Ishikawa (cell line): ENCODE data around the gene COG7.

Source experiments
- CEBPB ChIP-seq: IDR thresholded peaks from 2 replicates; pipeline ENCODE4 v1.6.1; 2012
- CREB1 ChIP-seq: IDR thresholded peaks from 2 replicates; pipeline ENCODE4 v1.6.1; 2012; ENCODE audit warnings: low read depth
- EGR1 ChIP-seq: IDR thresholded peaks from 2 replicates; pipeline ENCODE4 v1.6.1; 2012
- EP300 ChIP-seq: IDR thresholded peaks from 2 replicates; pipeline ENCODE4 v1.6.1; 2012; ENCODE audit warnings: borderline replicate concordance
- FOXM1 ChIP-seq: IDR thresholded peaks from 2 replicates; pipeline ENCODE4 v1.6.1; 2012; ENCODE audit warnings: low read depth, borderline replicate concordance
- MAX ChIP-seq: IDR thresholded peaks from 2 replicates; pipeline ENCODE4 v1.6.1; 2012
- NFIC ChIP-seq: IDR thresholded peaks from 2 replicates; pipeline ENCODE4 v1.6.1; 2012
- RAD21 ChIP-seq: IDR thresholded peaks from 2 replicates; pipeline ENCODE4 v1.6.1; 2012; ENCODE audit warnings: low read depth
- REST ChIP-seq: IDR thresholded peaks from 2 replicates; pipeline ENCODE4 v1.6.1; 2012; ENCODE audit warnings: low read depth, mild to moderate bottlenecking
- TAF1 ChIP-seq: IDR thresholded peaks from 2 replicates; pipeline ENCODE4 v1.6.1; 2012; ENCODE audit warnings: low read depth, mild to moderate bottlenecking
- TCF12 ChIP-seq: IDR thresholded peaks from 2 replicates; pipeline ENCODE4 v1.6.1; 2012; ENCODE audit warnings: low read depth
- TEAD4 ChIP-seq: IDR thresholded peaks from 2 replicates; pipeline ENCODE4 v1.6.1; 2012
- USF1 ChIP-seq: IDR thresholded peaks from 2 replicates; pipeline ENCODE4 v1.6.1; 2012
- YY1 ChIP-seq: IDR thresholded peaks from 2 replicates; pipeline ENCODE4 v1.6.1; 2012; ENCODE audit warnings: low read depth
- ZBTB7A ChIP-seq: IDR thresholded peaks from 2 replicates; pipeline ENCODE4 v1.6.1; 2012; ENCODE audit warnings: low read depth

The COG7 gene

GRCh38 chr16:23380501-23380951, 72.5 kb downstream of the COG7 start:
- TF ChIP-seq EP300 (no peak), RAD21 (no peak), CEBPB (no peak), ZBTB7A (no peak), USF1 (no peak), EGR1 (no peak), NFIC (no peak), TCF12 (no peak), FOXM1 (no peak), MAX (no peak), TEAD4 (no peak), TAF1 (no peak), CREB1 (no peak)

GRCh38 chr16:23379707-23380106, 73.3 kb downstream of the COG7 start:
- TF ChIP-seq NFIC, result no peak
- TF ChIP-seq EGR1, result no peak
- no peak for TF ChIP-seq CREB1
- no peak for TF ChIP-seq YY1
- no peak for TF ChIP-seq TCF12
- no peak for TF ChIP-seq USF1
- TF ChIP-seq TEAD4, result no peak
- TF ChIP-seq TAF1, result no peak
- no peak for TF ChIP-seq FOXM1
- no peak for TF ChIP-seq MAX
- no peak for TF ChIP-seq RAD21
- TF ChIP-seq REST, result no peak
- no peak for TF ChIP-seq ZBTB7A
- no peak for TF ChIP-seq CEBPB
- no peak for TF ChIP-seq EP300

GRCh38 chr16:23378921-23379320, 74.1 kb downstream of the COG7 start:
- TF ChIP-seq CREB1 (no peak), EGR1 (peak; percentile 36; the same call in 1 of the 2 replicates)

- TF ChIP-seq EGR1, result no peak
Observed at GRCh38 chr16:23378256-23378655, 74.7 kb downstream of the COG7 start.

GRCh38 chr16:23377071-23377931, 75.7 kb downstream of the COG7 start:
- no peak for TF ChIP-seq EGR1
- TF ChIP-seq ZBTB7A, result no peak
- TF ChIP-seq TAF1, result no peak
- no peak for TF ChIP-seq REST
- no peak for TF ChIP-seq EP300
- TF ChIP-seq FOXM1, result no peak
- TF ChIP-seq CEBPB, result no peak
- no peak for TF ChIP-seq RAD21
- TF ChIP-seq MAX, result no peak
- no peak for TF ChIP-seq NFIC
- no peak for TF ChIP-seq USF1
- no peak for TF ChIP-seq TCF12
- TF ChIP-seq YY1, result no peak
- no peak for TF ChIP-seq CREB1
- TF ChIP-seq TEAD4, result no peak

- TF ChIP-seq TCF12 (no peak), YY1 (no peak), RAD21 (no peak), MAX (no peak), NFIC (no peak), USF1 (no peak), ZBTB7A (no peak), CEBPB (no peak), CREB1 (no peak), EGR1 (no peak), EP300 (no peak), TEAD4 (no peak), REST (no peak), TAF1 (no peak)
Observed at GRCh38 chr16:23375643-23376042, 77.3 kb downstream of the COG7 start.
